C4-2B (cell line): ENCODE measurements around the gene SEMA4D.

Experiments
- H3K27ac ChIP-seq: fragments of 450-650 bp; 2 replicates; pipeline ENCODE4 v1.5.1; 2017
- CTCF ChIP-seq: fragments of 450-650 bp; conservative IDR thresholded peaks from 2 replicates; pipeline ENCODE4 v1.5.1; 2017; ENCODE audit warnings: mild to moderate bottlenecking
- ZFX ChIP-seq: fragments of 450-650 bp; IDR thresholded peaks from 2 replicates; pipeline ENCODE4 v1.6.1; 2017

Gene SEMA4D

GRCh38 chr9:89467278-89467625, 30.7 kb downstream of the SEMA4D start:
- H3K27ac ChIP-seq = no peak overlapping the region
- no peak for TF ChIP-seq CTCF

- TF ChIP-seq CTCF = no peak
- TF ChIP-seq ZFX = no peak
- no peak overlapping the region for H3K27ac ChIP-seq
Measured at GRCh38 chr9:89466451-89467277, 31.2 kb downstream of the SEMA4D start.

- TF ChIP-seq ZFX (no peak), CTCF (no peak)
- H3K27ac ChIP-seq = no peak overlapping the region
Measured at GRCh38 chr9:89465726-89466308, 32.1 kb downstream of the SEMA4D start.

- no peak overlapping the region for H3K27ac ChIP-seq
- TF ChIP-seq ZFX (no peak), CTCF (no peak)
Measured at GRCh38 chr9:89465001-89465451, 32.9 kb downstream of the SEMA4D start.

- H3K27ac ChIP-seq = no peak overlapping the region
- TF ChIP-seq ZFX (no peak), CTCF (no peak)
Measured at GRCh38 chr9:89464300-89464901, 33.5 kb downstream of the SEMA4D start.

GRCh38 chr9:89462817-89463683, 34.9 kb downstream of the SEMA4D start:
- TF ChIP-seq CTCF = no peak
- TF ChIP-seq ZFX = no peak
- no peak overlapping the region for H3K27ac ChIP-seq
